HG03439 (cell line): ENCODE measurements around the gene ZNF654.

Experiments used
- ATAC-seq: cut with Tn5 transposase; IDR thresholded peaks from one replicate; pipeline ENCODE4 v1.9.1; 2021; ENCODE audit warnings: mild to moderate bottlenecking, moderate library complexity; ENCODE audit not compliant: unreplicated experiment

Gene ZNF654

DNA sequence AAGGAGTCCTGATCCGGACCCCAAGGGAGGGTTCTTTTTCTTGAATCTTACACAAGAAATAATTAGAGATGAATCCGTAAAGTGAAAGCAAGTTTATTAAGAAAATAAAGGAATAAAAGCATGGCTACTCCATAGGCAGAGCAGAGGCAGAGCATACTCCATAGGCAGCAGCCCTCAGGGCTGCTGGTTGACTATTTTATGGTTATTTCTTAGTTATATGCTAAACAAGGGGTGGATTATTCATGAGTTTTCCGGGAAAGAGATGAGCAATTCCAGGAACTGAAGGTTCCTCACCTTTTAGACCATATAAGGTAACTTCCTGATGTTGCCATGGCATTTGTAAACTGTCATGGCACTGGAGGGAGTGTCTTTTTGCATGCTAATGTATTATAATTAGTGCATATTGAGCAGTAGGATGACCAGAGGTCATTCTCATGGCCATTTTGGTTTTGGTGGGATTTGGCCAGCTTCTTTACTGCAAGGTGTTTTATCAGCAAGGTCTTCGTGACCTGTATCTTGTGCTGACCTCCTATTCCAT lies 132.9 kb downstream of the ZNF654 start:
- no peak for ATAC-seq

DNA sequence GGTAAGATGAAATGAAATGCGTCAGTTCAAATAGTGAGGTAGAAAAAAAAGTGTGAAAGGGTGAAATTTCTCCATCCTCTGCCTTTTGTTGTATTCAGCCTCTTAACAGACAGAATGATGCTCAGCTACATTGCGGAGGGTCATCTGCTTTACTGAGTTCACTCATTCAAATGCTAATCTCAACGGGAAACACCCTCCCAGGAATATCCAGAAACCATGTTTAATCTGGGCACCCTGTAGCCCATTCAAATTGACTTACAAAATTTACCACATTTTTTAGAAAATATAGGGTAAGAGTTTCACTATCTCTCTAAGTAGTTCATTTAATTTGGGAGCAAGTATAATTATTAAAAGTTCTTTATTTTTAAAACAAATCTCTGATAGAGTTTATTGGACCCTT lies 133.6 kb downstream of the ZNF654 start:
- ATAC-seq, result no peak
